MM.1S (cell line): ENCODE measurements around the gene IL3.

ENCODE experiments used
- DNase-seq: peaks from one replicate; pipeline ENCODE4 v3.0.0-alpha.2; 2015
- H2AFZ ChIP-seq: fragments of 300-600 bp; sonication (generic); 2 replicates; pipeline ENCODE4 v1.6.0; 2016; ENCODE audit warnings: antibody characterized with exemption, low read length
- H3F3A ChIP-seq: fragments of 300-600 bp; sonication (generic); 2 replicates; pipeline ENCODE4 v1.6.1; 2016; ENCODE audit warnings: mild to moderate bottlenecking, antibody characterized with exemption, low read length, moderate library complexity, mixed read lengths; ENCODE audit not compliant: insufficient read depth
- H3K27ac ChIP-seq: fragments of 300-600 bp; sonication (generic); 2 replicates; pipeline ENCODE4 v1.5.1; 2016; ENCODE audit warnings: mild to moderate bottlenecking, low read length
- H3K27me3 ChIP-seq: fragments of 300-600 bp; sonication (generic); replicated peaks from 2 replicates; pipeline ENCODE4 v1.6.0; 2016; ENCODE audit warnings: low read length; ENCODE audit not compliant: insufficient read depth
- H3K36me3 ChIP-seq: fragments of 300-600 bp; sonication (generic); replicated peaks from 2 replicates; pipeline ENCODE4 v1.6.1; 2016; ENCODE audit warnings: mild to moderate bottlenecking, low read length, mixed read lengths; ENCODE audit not compliant: insufficient read depth
- H3K4me1 ChIP-seq: fragments of 300-600 bp; sonication (generic); 2 replicates; pipeline ENCODE4 v1.6.1; 2016; ENCODE audit warnings: low read length, mixed read lengths
- H3K4me2 ChIP-seq: fragments of 300-600 bp; sonication (generic); 2 replicates; pipeline ENCODE4 v1.6.0; 2016; ENCODE audit warnings: low read depth, low read length
- H3K4me3 ChIP-seq: fragments of 300-600 bp; sonication (generic); 2 replicates; pipeline ENCODE4 v1.5.1; 2016; ENCODE audit warnings: low read length, mixed read lengths
- H3K79me2 ChIP-seq: fragments of 300-600 bp; sonication (generic); 2 replicates; pipeline ENCODE4 v1.6.1; 2016; ENCODE audit warnings: mixed run types, low read length, mixed read lengths
- H3K9ac ChIP-seq: fragments of 300-600 bp; sonication (generic); 2 replicates; pipeline ENCODE4 v1.6.1; 2016; ENCODE audit warnings: low read length, mixed read lengths
- H3K9me2 ChIP-seq: fragments of 300-600 bp; sonication (generic); replicated peaks from 2 replicates; pipeline ENCODE4 v1.6.1; 2016; ENCODE audit warnings: mild to moderate bottlenecking, low read length, mixed read lengths; ENCODE audit not compliant: insufficient read depth
- H3K9me3 ChIP-seq: fragments of 300-600 bp; sonication (generic); replicated peaks from 2 replicates; pipeline ENCODE4 v1.6.1; 2016; ENCODE audit warnings: mild to moderate bottlenecking, low read length, mixed read lengths; ENCODE audit not compliant: insufficient read depth
- H4K20me1 ChIP-seq: fragments of 300-600 bp; sonication (generic); 2 replicates; pipeline ENCODE4 v1.6.1; 2016; ENCODE audit warnings: mild to moderate bottlenecking, low read length, moderate library complexity, mixed read lengths; ENCODE audit not compliant: insufficient read depth
- CTCF ChIP-seq: fragments of 300-600 bp; sonication (generic); IDR thresholded peaks from 2 replicates; pipeline ENCODE4 v1.5.1; 2016; ENCODE audit warnings: antibody characterized with exemption, low read length, mixed read lengths
- EZH2 ChIP-seq: fragments of 300-600 bp; sonication (generic); optimal IDR thresholded peaks from 2 replicates; pipeline ENCODE3; 2017; ENCODE audit warnings: low read depth, mild to moderate bottlenecking, antibody characterized with exemption, low read length, mixed read lengths
- EZH2phosphoT487 ChIP-seq: fragments of 300-600 bp; sonication (generic); IDR thresholded peaks from 2 replicates; pipeline ENCODE4 v1.6.1; 2018; ENCODE audit warnings: antibody characterized with exemption, low read length

Gene IL3

GRCh38 chr5:132053483-132053882 is 7.0 kb upstream of the IL3 start:
- no peaks in the 10 kb centered on the region for H3F3A ChIP-seq
- H3K4me3 ChIP-seq = no peak overlapping the region
- no peak overlapping the region for H3K27ac ChIP-seq
- H3K4me1 ChIP-seq = no peaks in the 10 kb centered on the region
- DNase-seq = no peak
- no peaks in the 10 kb centered on the region for H3K79me2 ChIP-seq
- no peak for TF ChIP-seq CTCF
- TF ChIP-seq EZH2phosphoT487 = no peak
- TF ChIP-seq EZH2 = no peak
- no peaks in the 10 kb centered on the region for H3K9me3 ChIP-seq
- no peak overlapping the region for H3K9ac ChIP-seq
- no peak overlapping the region for H3K4me2 ChIP-seq
- no peaks in the 10 kb centered on the region for H3K9me2 ChIP-seq
- H2AFZ ChIP-seq = no peak overlapping the region
- no peaks in the 10 kb centered on the region; the same call in 1 of the 2 replicates for H3K27me3 ChIP-seq
- H3K36me3 ChIP-seq = no peaks in the 10 kb centered on the region
- no peaks in the 10 kb centered on the region for H4K20me1 ChIP-seq

GRCh38 chr5:132054031-132054696 is 6.3 kb upstream of the IL3 start:
- no peak for DNase-seq
- Histone ChIP-seq H3K9me2 (no peaks in the 10 kb centered on the region), H3K9me3 (no peaks in the 10 kb centered on the region)

GRCh38 chr5:132054697-132055440 is 5.6 kb upstream of the IL3 start:
- TF ChIP-seq EZH2 = no peak
- no peak for TF ChIP-seq CTCF
- TF ChIP-seq EZH2phosphoT487 = no peak
- no peak overlapping the region for H3K4me2 ChIP-seq
- H3K36me3 ChIP-seq = no peaks in the 10 kb centered on the region

More at GRCh38 chr5:132054031-132054696, 6.3 kb upstream of the IL3 start:
- Histone ChIP-seq H3F3A (no peaks in the 10 kb centered on the region), H3K4me2 (no peak overlapping the region), H4K20me1 (no peaks in the 10 kb centered on the region), H2AFZ (no peak overlapping the region), H3K36me3 (no peaks in the 10 kb centered on the region), H3K4me3 (no peak overlapping the region), H3K27ac (no peak overlapping the region), H3K27me3 (no peaks in the 10 kb centered on the region; the same call in 1 of the 2 replicates), H3K79me2 (no peaks in the 10 kb centered on the region), H3K4me1 (no peaks in the 10 kb centered on the region), H3K9ac (no peak overlapping the region)
- TF ChIP-seq EZH2 (no peak), CTCF (no peak), EZH2phosphoT487 (no peak)

More at GRCh38 chr5:132054697-132055440, 5.6 kb upstream of the IL3 start:
- Histone ChIP-seq H2AFZ (no peak overlapping the region), H3F3A (no peaks in the 10 kb centered on the region), H3K9me2 (no peaks in the 10 kb centered on the region), H3K4me1 (no peaks in the 10 kb centered on the region), H3K27me3 (no peaks in the 10 kb centered on the region; the same call in 1 of the 2 replicates), H3K9me3 (no peaks in the 10 kb centered on the region), H3K9ac (no peak overlapping the region), H4K20me1 (no peaks in the 10 kb centered on the region), H3K4me3 (no peak overlapping the region), H3K27ac (no peak overlapping the region), H3K79me2 (no peaks in the 10 kb centered on the region)
- no peak for DNase-seq
